HepG2 (cell line): ENCODE data around the gene FGF2.
"Not testable (repeated sequence)": the region's sequence is repeated elsewhere in the genome, so short reads cannot be mapped to it uniquely, and the experiment has no call there.

Experiments
- CCDC6 ChIP-seq: sonication (generic); formaldehyde crosslinking; IDR thresholded peaks from 2 replicates; pipeline ENCODE4 v1.8.1; 2022; ENCODE audit warnings: mild to moderate bottlenecking, missing genetic modification reagents, moderate library complexity
- CTCF ChIP-seq: sonication (generic); formaldehyde crosslinking; IDR thresholded peaks from 2 replicates; pipeline ENCODE4 v1.5.0; 2020; ENCODE audit warnings: mild to moderate bottlenecking, missing genetic modification reagents, moderate library complexity
- EP300 ChIP-seq, 3 experiments: sonication (generic) in 1 of 3; formaldehyde crosslinking in 1 of 3; IDR thresholded peaks; 2 replicates each; pipeline versions ENCODE4 v1.5.1 to v1.6.1; 2011 to 2020; ENCODE audit warnings: low read depth in 2 of 3, low read length in 2 of 3, borderline replicate concordance in 1 of 3, improper control_type of control experiment in 1 of 3, mild to moderate bottlenecking in 1 of 3, missing genetic modification reagents in 1 of 3, moderate library complexity in 1 of 3
- NR1H2 ChIP-seq: sonication (generic); formaldehyde crosslinking; IDR thresholded peaks from 2 replicates; pipeline ENCODE4 v1.8.1; 2022; ENCODE audit warnings: low read depth, missing genetic modification reagents, borderline replicate concordance
- POLR2A ChIP-seq, 2 experiments: IDR thresholded peaks; 2 replicates each; pipeline ENCODE4 v1.6.1; 2011; ENCODE audit warnings: low read depth in 2 of 2, low read length in 2 of 2, mild to moderate bottlenecking in 1 of 2, moderate library complexity in 1 of 2; ENCODE audit not compliant: insufficient read depth in 1 of 2
- SRSF9 ChIP-seq: fragments of 200-400 bp; formaldehyde crosslinking; IDR thresholded peaks from 2 replicates; pipeline ENCODE4 v1.6.1; 2018; ENCODE audit warnings: borderline replicate concordance, mild to moderate bottlenecking, low read depth, low read length; ENCODE audit not compliant: insufficient read depth, poor library complexity, severe bottlenecking
- TCF12 ChIP-seq, 2 experiments: fragments of 450-650 bp in 1 of 2; sonication (generic) in 1 of 2; formaldehyde crosslinking in 1 of 2; IDR thresholded peaks; 2 replicates each; pipeline versions ENCODE4 v1.6.1 to v1.8.0; 2017 to 2022; ENCODE audit warnings: antibody characterized with exemption in 1 of 2, mild to moderate bottlenecking in 1 of 2, missing genetic modification reagents in 1 of 2, moderate library complexity in 1 of 2
- ZBTB7B ChIP-seq: sonication (generic); formaldehyde crosslinking; IDR thresholded peaks from 2 replicates; pipeline ENCODE4 v1.4.0; 2020; ENCODE audit warnings: missing genetic modification reagents
- ZMAT3 ChIP-seq: sonication (generic); formaldehyde crosslinking; conservative IDR thresholded peaks from 2 replicates; pipeline ENCODE4 v1.7.0; 2021; ENCODE audit warnings: missing genetic modification reagents
- ZNF263 ChIP-seq: sonication (generic); formaldehyde crosslinking; IDR thresholded peaks from 2 replicates; pipeline ENCODE4 v1.4.0; 2020; ENCODE audit warnings: missing genetic modification reagents
- TF ChIP-seq, protein P1 (sequence below): sonication (generic); formaldehyde crosslinking; IDR thresholded peaks from 2 replicates; pipeline ENCODE4 v1.4.0; 2020; ENCODE audit warnings: mild to moderate bottlenecking, missing genetic modification reagents
- TF ChIP-seq, protein P2 (sequence below): sonication (generic); formaldehyde crosslinking; IDR thresholded peaks from 2 replicates; pipeline ENCODE4 v1.9.0; 2021; ENCODE audit warnings: missing genetic modification reagents, mild to moderate bottlenecking, borderline replicate concordance

DNA sequence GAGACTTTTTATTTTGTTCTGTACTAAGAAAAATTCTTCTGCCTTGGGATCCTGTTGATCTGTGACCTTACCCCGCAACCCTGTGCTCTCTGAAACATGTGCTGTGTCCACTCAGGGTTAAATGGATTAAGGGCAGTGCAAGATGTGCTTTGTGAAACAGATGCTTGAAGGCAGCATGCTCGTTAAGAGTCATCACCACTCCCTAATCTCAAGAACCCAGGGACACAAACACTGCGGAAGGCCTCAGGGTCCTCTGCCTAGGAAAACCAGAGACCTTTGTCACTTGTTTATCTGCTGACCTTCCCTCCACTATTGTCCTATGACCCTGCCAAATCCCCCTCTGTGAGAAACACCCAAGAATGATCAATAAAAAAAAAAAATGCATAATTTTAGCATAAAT is 13.8 kb upstream of the FGF2 start:
- TF ChIP-seq CTCF (CRISPR knock-in tag); ZNF263 (CRISPR knock-in tag); NR1H2 (CRISPR knock-in tag); EP300 (IDR thresholded peaks at IDR 0.05; ENCODE audit: low read depth in 2 of 2, low read length in 2 of 2); EP300 (CRISPR knock-in tag; IDR thresholded peaks at IDR 0.05; ENCODE audit: borderline replicate concordance); ZBTB7B (CRISPR knock-in tag); CCDC6 (CRISPR knock-in tag); TCF12 (IDR thresholded peaks at IDR 0.05); TCF12 (CRISPR knock-in tag; IDR thresholded peaks at IDR 0.05); SRSF9; ZMAT3 (CRISPR knock-in tag); POLR2A (IDR thresholded peaks at IDR 0.05; ENCODE audit: insufficient read depth in 1 of 2, low read depth in 2 of 2, low read length in 2 of 2): not testable (repeated sequence)
- TF ChIP-seq, protein P1, sequence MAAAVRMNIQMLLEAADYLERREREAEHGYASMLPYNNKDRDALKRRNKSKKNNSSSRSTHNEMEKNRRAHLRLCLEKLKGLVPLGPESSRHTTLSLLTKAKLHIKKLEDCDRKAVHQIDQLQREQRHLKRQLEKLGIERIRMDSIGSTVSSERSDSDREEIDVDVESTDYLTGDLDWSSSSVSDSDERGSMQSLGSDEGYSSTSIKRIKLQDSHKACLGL (CRISPR knock-in tag): not testable (repeated sequence)
- TF ChIP-seq, protein P2, sequence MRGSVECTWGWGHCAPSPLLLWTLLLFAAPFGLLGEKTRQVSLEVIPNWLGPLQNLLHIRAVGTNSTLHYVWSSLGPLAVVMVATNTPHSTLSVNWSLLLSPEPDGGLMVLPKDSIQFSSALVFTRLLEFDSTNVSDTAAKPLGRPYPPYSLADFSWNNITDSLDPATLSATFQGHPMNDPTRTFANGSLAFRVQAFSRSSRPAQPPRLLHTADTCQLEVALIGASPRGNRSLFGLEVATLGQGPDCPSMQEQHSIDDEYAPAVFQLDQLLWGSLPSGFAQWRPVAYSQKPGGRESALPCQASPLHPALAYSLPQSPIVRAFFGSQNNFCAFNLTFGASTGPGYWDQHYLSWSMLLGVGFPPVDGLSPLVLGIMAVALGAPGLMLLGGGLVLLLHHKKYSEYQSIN (CRISPR knock-in tag): not testable (repeated sequence)
